ENCODE measurements around the gene LEFTY2. TPM values are rescaled to one million over a fixed set of nuclear protein-coding genes. Genes with fewer than 3 reads are reported as not detected.

LEFTY2 gene
- total RNA-seq, 2 experiments from 2014 or later: not detected

DNA sequence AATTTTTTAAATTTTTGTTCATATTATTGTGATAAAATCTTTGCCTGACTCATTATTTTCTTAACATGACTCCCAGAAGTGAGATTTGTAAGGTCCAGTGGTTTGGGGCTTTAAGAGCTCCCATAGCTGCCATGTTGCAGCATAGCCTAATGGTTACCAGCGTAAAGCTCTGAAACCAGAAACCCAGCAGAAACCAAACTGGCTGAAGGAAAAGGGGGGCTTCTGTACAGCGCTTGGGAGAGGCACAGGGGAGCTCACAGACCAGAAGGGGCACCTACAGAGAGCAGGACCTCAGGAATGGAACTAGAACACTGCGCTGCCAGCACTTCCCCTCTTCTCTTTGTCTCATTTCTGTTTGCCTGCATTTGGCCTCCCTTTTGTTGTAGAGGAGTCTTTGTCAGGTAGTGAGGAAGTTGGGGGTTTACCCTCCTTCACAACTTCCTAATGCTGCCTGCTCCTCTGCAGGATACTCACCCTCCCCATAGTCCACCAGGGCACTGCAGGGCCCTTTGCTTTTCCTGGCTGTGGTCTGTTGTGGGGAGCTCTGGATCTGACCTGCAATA is 14.4 kb downstream of the LEFTY2 start:
- H3K27ac Mint-ChIP-seq: peak overlapping the region; percentile 73

GRCh38 chr1:225923692-225924555 is 17.1 kb downstream of the LEFTY2 start, which contains the start of gene PYCR2:
PYCR2 (minus strand) TSS chr1:225924250; CDS start chr1:225924110, 140 bp downstream.
- no peaks in the 10 kb centered on the region for H3K27me3 Mint-ChIP-seq
- H3K4me1 Mint-ChIP-seq: peaks cover 51% of the 10 kb centered on the region
- DNase-seq: peak; percentile 98
- peak within 1 kb of the TSS; percentile 96 for H3K27ac Mint-ChIP-seq
- H3K36me3 Mint-ChIP-seq: peaks cover 29% of the 10 kb centered on the region
- H3K9me3 Mint-ChIP-seq: no peaks in the 10 kb centered on the region
- H3K4me3 Mint-ChIP-seq: peak within 1 kb of the TSS; percentile 96

More for the DNA sequence above, 14.4 kb downstream of the LEFTY2 start:
- no peaks in the 10 kb centered on the region for H3K27me3 Mint-ChIP-seq
- H3K9me3 Mint-ChIP-seq: no peaks in the 10 kb centered on the region
- peaks cover 13% of the 10 kb centered on the region for H3K36me3 Mint-ChIP-seq
- H3K4me1 Mint-ChIP-seq: peaks cover 37% of the 10 kb centered on the region
- H3K4me3 Mint-ChIP-seq: peak overlapping the region; percentile 18
- DNase-seq: no peak

GRCh38 chr1:225923381-225923691 is 17.7 kb downstream of the LEFTY2 start:
- Mint-ChIP-seq H3K4me3 (peak overlapping the region; percentile 96), H3K36me3 (peaks cover 31% of the 10 kb centered on the region), H3K9me3 (no peaks in the 10 kb centered on the region), H3K27ac (peak overlapping the region; percentile 96), H3K27me3 (no peaks in the 10 kb centered on the region), H3K4me1 (peaks cover 46% of the 10 kb centered on the region)
- DNase-seq: no peak

GRCh38 chr1:225921734-225922709 is 19.0 kb downstream of the LEFTY2 start:
- H3K27ac Mint-ChIP-seq: peak overlapping the region; percentile 96
- H3K4me1 Mint-ChIP-seq: peaks cover 43% of the 10 kb centered on the region
- no peak for DNase-seq
- no peaks in the 10 kb centered on the region for H3K27me3 Mint-ChIP-seq
- H3K4me3 Mint-ChIP-seq: peak overlapping the region; percentile 96
- H3K9me3 Mint-ChIP-seq: no peaks in the 10 kb centered on the region
- peaks cover 40% of the 10 kb centered on the region for H3K36me3 Mint-ChIP-seq

GRCh38 chr1:225919906-225920305 is 21.1 kb downstream of the LEFTY2 start:
- Mint-ChIP-seq H3K27ac (peak overlapping the region; percentile 78), H3K9me3 (no peaks in the 10 kb centered on the region), H3K4me1 (peaks cover 32% of the 10 kb centered on the region), H3K4me3 (peak overlapping the region; percentile 22), H3K36me3 (peaks cover 43% of the 10 kb centered on the region), H3K27me3 (no peaks in the 10 kb centered on the region)
- DNase-seq: no peak

DNA sequence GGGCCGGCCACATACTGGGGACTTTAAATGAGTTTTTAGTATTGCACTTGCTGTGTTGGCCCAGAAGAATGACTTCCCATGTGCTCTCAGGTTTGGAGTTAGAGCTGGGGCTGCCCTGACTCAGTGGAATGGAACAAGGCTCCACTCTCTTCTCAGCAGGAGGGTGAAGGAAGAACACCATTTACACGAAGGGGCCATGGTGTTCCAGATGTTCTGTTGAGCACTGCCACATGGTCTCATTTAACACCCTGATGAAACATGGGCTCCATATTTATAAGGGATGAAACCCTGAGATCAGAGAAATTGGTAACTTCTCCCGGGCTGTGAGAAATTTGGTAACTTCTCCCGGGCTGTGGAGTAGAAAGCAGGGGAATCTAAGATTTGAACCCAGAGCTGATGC is 22.7 kb downstream of the LEFTY2 start:
- H3K27me3 Mint-ChIP-seq: no peaks in the 10 kb centered on the region
- no peak overlapping the region for H3K4me3 Mint-ChIP-seq
- H3K36me3 Mint-ChIP-seq: peaks cover 38% of the 10 kb centered on the region
- DNase-seq: no peak
- H3K4me1 Mint-ChIP-seq: peaks cover 29% of the 10 kb centered on the region
- no peaks in the 10 kb centered on the region for H3K9me3 Mint-ChIP-seq
- no peak overlapping the region for H3K27ac Mint-ChIP-seq

GRCh38 chr1:225917536-225917935 is 23.5 kb downstream of the LEFTY2 start:
- Mint-ChIP-seq H3K27me3 (no peaks in the 10 kb centered on the region), H3K27ac (no peak overlapping the region), H3K36me3 (peaks cover 32% of the 10 kb centered on the region), H3K4me3 (no peak overlapping the region), H3K4me1 (peaks cover 25% of the 10 kb centered on the region), H3K9me3 (no peaks in the 10 kb centered on the region)
- no peak for DNase-seq

- H3K36me3 Mint-ChIP-seq: peaks cover 32% of the 10 kb centered on the region
Measured at GRCh38 chr1:225917101-225917500, 23.9 kb downstream of the LEFTY2 start.

GRCh38 chr1:225915538-225915991 is 25.5 kb downstream of the LEFTY2 start:
- no peaks in the 10 kb centered on the region for H3K9me3 Mint-ChIP-seq
- peaks cover 25% of the 10 kb centered on the region for H3K36me3 Mint-ChIP-seq
- DNase-seq: no peak
- H3K4me3 Mint-ChIP-seq: no peak overlapping the region
- no peak overlapping the region for H3K27ac Mint-ChIP-seq
- H3K4me1 Mint-ChIP-seq: peaks cover 17% of the 10 kb centered on the region
- H3K27me3 Mint-ChIP-seq: no peaks in the 10 kb centered on the region

More at GRCh38 chr1:225917101-225917500, 23.9 kb downstream of the LEFTY2 start:
- H3K9me3 Mint-ChIP-seq: no peaks in the 10 kb centered on the region
- DNase-seq: no peak
- no peaks in the 10 kb centered on the region for H3K27me3 Mint-ChIP-seq
- peaks cover 21% of the 10 kb centered on the region for H3K4me1 Mint-ChIP-seq
- H3K4me3 Mint-ChIP-seq: no peak overlapping the region
- no peak overlapping the region for H3K27ac Mint-ChIP-seq

DNA sequence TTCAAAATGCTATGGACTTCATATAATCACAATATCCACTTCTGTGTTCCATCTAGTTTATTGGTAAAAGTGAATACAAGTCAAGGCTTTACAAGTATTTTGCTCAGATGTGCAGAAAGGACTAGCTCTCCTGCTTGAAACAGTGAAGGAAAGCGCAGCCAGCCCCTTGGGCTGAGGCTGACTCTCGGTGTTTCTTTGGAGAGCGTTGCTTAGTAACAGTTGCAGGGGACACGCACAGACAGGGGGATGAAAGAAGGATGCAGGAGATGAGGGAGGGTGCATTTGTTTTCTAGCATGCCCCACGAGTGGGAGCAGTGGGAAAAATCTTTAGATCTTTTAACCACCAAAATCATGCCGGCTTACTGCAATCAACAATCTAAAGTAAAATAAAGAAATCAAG is 26.1 kb downstream of the LEFTY2 start:
- Mint-ChIP-seq H3K4me3 (no peak overlapping the region), H3K4me1 (peaks cover 17% of the 10 kb centered on the region), H3K27ac (no peak overlapping the region), H3K36me3 (peaks cover 20% of the 10 kb centered on the region), H3K9me3 (no peaks in the 10 kb centered on the region), H3K27me3 (no peaks in the 10 kb centered on the region)
- no peak for DNase-seq

GRCh38 chr1:225914391-225914790 is 26.6 kb downstream of the LEFTY2 start:
- Mint-ChIP-seq H3K27me3 (no peaks in the 10 kb centered on the region), H3K36me3 (peaks cover 16% of the 10 kb centered on the region), H3K4me1 (peaks cover 20% of the 10 kb centered on the region), H3K4me3 (no peak overlapping the region), H3K9me3 (no peaks in the 10 kb centered on the region), H3K27ac (no peak overlapping the region)
- no peak for DNase-seq

DNA sequence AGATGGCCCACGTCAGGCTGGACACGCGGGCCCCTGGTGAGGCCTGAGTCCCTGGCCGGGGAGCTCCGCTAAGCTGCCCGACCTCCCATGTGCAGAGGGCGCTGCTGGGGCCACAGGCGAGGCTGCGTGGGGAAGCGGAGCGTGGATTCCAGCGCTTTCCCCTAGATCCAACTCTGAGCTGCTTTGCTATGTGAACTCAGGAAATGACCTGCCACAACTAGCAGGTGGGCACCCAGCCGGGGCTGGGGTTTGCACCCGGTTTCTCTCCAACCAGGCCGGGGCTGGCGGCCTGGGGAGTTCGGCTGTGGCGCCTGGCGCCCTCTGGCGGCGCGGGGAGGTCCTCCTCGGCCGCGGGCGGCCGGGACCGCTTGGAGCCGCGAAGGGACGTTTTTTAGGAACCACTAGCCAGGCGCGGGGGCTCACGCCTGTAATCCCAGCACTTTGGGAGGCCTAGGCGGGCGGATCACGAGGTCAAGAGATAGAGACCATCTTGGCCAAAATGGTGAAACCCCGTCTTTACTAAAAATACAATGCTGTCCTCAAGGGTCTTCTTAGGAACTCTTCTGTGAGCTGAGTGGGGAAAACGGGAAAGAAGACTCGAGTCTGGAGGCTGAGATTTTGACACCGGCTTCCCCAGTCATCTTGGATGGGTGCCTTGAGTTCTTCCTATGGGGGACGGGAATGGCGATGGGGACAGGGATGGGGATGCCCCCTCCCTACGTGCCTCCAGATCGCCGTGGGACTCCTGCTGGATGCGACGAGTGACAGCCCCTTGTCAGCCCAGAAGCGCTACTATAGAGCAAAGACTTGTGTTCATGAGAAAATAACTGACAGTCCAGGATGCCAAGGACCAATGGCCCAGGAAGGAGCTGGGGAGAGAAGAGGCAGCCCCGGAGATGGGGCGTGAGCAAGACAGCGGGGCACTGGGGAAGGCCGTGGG is 29.6 kb downstream of the LEFTY2 start:
- peak; percentile 83 for DNase-seq
- peaks cover 21% of the 10 kb centered on the region for H3K4me1 Mint-ChIP-seq
- no peak overlapping the region for H3K4me3 Mint-ChIP-seq
- no peaks in the 10 kb centered on the region for H3K36me3 Mint-ChIP-seq
- no peaks in the 10 kb centered on the region for H3K9me3 Mint-ChIP-seq
- H3K27me3 Mint-ChIP-seq: no peaks in the 10 kb centered on the region
- H3K27ac Mint-ChIP-seq: no peak overlapping the region

GRCh38 chr1:225909477-225909876 is 31.5 kb downstream of the LEFTY2 start:
- no peaks in the 10 kb centered on the region for H3K9me3 Mint-ChIP-seq
- no peak overlapping the region for H3K27ac Mint-ChIP-seq
- no peak overlapping the region for H3K4me3 Mint-ChIP-seq

GRCh38 chr1:225908773-225909172 is 32.2 kb downstream of the LEFTY2 start:
- H3K4me3 Mint-ChIP-seq: no peak overlapping the region
- no peaks in the 10 kb centered on the region for H3K9me3 Mint-ChIP-seq
- H3K27ac Mint-ChIP-seq: no peak overlapping the region
- H3K27me3 Mint-ChIP-seq: no peaks in the 10 kb centered on the region
- DNase-seq: no peak
- H3K36me3 Mint-ChIP-seq: no peaks in the 10 kb centered on the region
- peaks cover 31% of the 10 kb centered on the region for H3K4me1 Mint-ChIP-seq

More at GRCh38 chr1:225909477-225909876, 31.5 kb downstream of the LEFTY2 start:
- H3K27me3 Mint-ChIP-seq: no peaks in the 10 kb centered on the region
- H3K4me1 Mint-ChIP-seq: peaks cover 31% of the 10 kb centered on the region
- no peaks in the 10 kb centered on the region for H3K36me3 Mint-ChIP-seq
- no peak for DNase-seq
